Superior temporal gyrus (tissue), 1 donor: ENCODE measurements around the gene CAMKMT.

Experiments
- DNase-seq: peaks from one replicate; pipeline ENCODE4 v3.0.0-alpha.2; 2016; ENCODE audit errors: extremely low spot score

CAMKMT gene

GRCh38 chr2:44799105-44799504 lies 437.4 kb downstream of the CAMKMT start:
- DNase-seq = no peak

GRCh38 chr2:44799754-44800153 lies 438.0 kb downstream of the CAMKMT start:
- no peak for DNase-seq

GRCh38 chr2:44801289-44801840 lies 439.6 kb downstream of the CAMKMT start:
- DNase-seq = no peak

GRCh38 chr2:44801841-44802776 lies 440.4 kb downstream of the CAMKMT start:
- DNase-seq = no peak

- no peak for DNase-seq
These were observed 441.2 kb downstream of the CAMKMT start for GRCh38 chr2:44802777-44803424.

- DNase-seq = no peak
These were observed 442.9 kb downstream of the CAMKMT start for GRCh38 chr2:44804406-44805265.

GRCh38 chr2:44805401-44806235 lies 443.9 kb downstream of the CAMKMT start:
- DNase-seq = no peak

GRCh38 chr2:44807201-44808025 lies 445.7 kb downstream of the CAMKMT start:
- no peak for DNase-seq

GRCh38 chr2:44810892-44811530 lies 449.3 kb downstream of the CAMKMT start:
- no peak for DNase-seq

GRCh38 chr2:44813165-44813564 lies 451.4 kb downstream of the CAMKMT start:
- no peak for DNase-seq

- DNase-seq = no peak
These were observed 451.9 kb downstream of the CAMKMT start for GRCh38 chr2:44813658-44814057.

GRCh38 chr2:44817256-44817655 lies 455.5 kb downstream of the CAMKMT start:
- no peak for DNase-seq

- DNase-seq = no peak
These were observed 456.1 kb downstream of the CAMKMT start for GRCh38 chr2:44817673-44818335.

GRCh38 chr2:44819061-44819460 lies 457.3 kb downstream of the CAMKMT start:
- DNase-seq = no peak

- DNase-seq = no peak
These were observed 459.8 kb downstream of the CAMKMT start for GRCh38 chr2:44821500-44821899.

- DNase-seq = no peak
These were observed 460.4 kb downstream of the CAMKMT start for GRCh38 chr2:44822174-44822573.
